Kidney epithelial cell (primary cell): Measurements from ENCODE around the gene SPOCD1. TPM values are rescaled to one million over a fixed set of nuclear protein-coding genes. Genes with fewer than 3 reads are reported as not detected.

Experiments used
- DNase-seq: peaks from one replicate; pipeline ENCODE4 v3.0.0-alpha.2; 2010; ENCODE audit warnings: low read depth
- H3K27me3 ChIP-seq: 2 replicates; pipeline ENCODE4 v1.6.0; 2011; ENCODE audit warnings: low read length; ENCODE audit not compliant: control insufficient read depth, insufficient read depth
- H3K36me3 ChIP-seq: 2 replicates; pipeline ENCODE4 v1.5.1; 2011; ENCODE audit warnings: low read length; ENCODE audit not compliant: control insufficient read depth, insufficient read depth
- H3K4me3 ChIP-seq: 2 replicates; pipeline ENCODE4 v1.5.1; 2011; ENCODE audit warnings: low read depth, mild to moderate bottlenecking, control low read depth, low read length
- total RNA-seq: library from RNA; depleted of rRNA; stranded (reverse); fragments of >200 nt; gene quantifications from 2 replicates; pipeline ENCODE4 v1.2.3, GENCODE V29; 2015
- TF ChIP-seq, protein P1 (sequence below): IDR thresholded peaks from 2 replicates; pipeline ENCODE4 v1.5.1; 2011; ENCODE audit warnings: mild to moderate bottlenecking, moderate library complexity, low read length, control low read depth, inconsistent platforms; ENCODE audit not compliant: insufficient read depth, poor library complexity, severe bottlenecking

SPOCD1 gene
- 29.4 and 31.8 TPM in 2 replicates for total RNA-seq

GRCh38 chr1:31815752-31816500, at the start of gene SPOCD1:
Gene SPOCD1, minus strand, starts transcription at chr1:31816022. Its CDS starts 689 bp downstream, at chr1:31815333.
- Histone ChIP-seq H3K4me3 (no peak within 1 kb of the TSS), H3K36me3 (no peaks in the 10 kb centered on the region), H3K27me3 (no peaks in the 10 kb centered on the region)
- DNase-seq, result peak; percentile 51
- TF ChIP-seq, protein P1, sequence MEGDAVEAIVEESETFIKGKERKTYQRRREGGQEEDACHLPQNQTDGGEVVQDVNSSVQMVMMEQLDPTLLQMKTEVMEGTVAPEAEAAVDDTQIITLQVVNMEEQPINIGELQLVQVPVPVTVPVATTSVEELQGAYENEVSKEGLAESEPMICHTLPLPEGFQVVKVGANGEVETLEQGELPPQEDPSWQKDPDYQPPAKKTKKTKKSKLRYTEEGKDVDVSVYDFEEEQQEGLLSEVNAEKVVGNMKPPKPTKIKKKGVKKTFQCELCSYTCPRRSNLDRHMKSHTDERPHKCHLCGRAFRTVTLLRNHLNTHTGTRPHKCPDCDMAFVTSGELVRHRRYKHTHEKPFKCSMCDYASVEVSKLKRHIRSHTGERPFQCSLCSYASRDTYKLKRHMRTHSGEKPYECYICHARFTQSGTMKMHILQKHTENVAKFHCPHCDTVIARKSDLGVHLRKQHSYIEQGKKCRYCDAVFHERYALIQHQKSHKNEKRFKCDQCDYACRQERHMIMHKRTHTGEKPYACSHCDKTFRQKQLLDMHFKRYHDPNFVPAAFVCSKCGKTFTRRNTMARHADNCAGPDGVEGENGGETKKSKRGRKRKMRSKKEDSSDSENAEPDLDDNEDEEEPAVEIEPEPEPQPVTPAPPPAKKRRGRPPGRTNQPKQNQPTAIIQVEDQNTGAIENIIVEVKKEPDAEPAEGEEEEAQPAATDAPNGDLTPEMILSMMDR, result peak; percentile 92

GRCh38 chr1:31862071-31862470, 46.2 kb upstream of the SPOCD1 start:
- Histone ChIP-seq H3K4me3 (no peak overlapping the region), H3K27me3 (no peaks in the 10 kb centered on the region), H3K36me3 (no peaks in the 10 kb centered on the region)
- TF ChIP-seq, protein P1, result no peak
- DNase-seq, result no peak

DNA sequence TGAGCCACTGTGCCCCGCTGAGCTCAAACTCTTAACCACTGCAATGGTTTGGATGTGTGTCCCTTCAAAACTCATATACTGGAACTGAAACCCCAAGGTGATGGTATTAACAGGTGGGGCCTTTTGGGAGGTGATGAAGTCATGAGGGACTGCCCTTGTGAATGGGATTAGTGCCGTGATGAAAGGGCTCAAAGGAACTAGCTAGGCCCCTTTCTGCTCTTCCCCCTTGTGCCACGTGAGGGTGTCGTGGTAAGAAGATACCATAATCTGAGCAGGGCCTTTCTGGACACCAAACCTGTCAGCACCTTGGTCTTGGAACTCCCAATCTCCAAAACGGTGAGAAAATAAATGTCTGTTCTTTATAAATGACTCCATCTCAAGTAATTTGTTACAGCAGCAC, 45.5 kb upstream of the SPOCD1 start:
- no peaks in the 10 kb centered on the region for H3K36me3 ChIP-seq
- DNase-seq, result no peak

DNA sequence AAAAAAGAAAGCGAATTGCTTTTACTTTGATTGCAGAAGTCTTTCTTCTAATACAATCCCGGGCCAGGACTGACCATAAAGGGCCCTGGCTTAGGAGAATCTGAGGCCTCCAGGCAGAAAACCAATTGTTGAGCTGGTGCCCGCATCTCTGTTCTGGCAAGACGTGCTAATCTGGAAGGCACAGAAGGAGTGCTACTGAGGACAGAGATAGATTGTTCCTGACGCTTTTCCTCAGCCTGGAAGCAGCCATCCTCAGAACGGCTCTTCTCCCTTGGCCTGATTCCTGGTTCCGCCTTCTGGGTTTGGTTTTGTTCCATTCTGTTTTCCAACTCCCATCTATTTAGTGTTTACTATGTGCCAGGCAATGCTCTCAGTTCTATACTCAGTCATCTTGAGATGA, 44.8 kb upstream of the SPOCD1 start:
- H3K36me3 ChIP-seq, result no peaks in the 10 kb centered on the region
- H3K4me3 ChIP-seq, result no peak overlapping the region
- H3K27me3 ChIP-seq, result no peaks in the 10 kb centered on the region
- TF ChIP-seq, protein P1, result no peak
- no peak for DNase-seq

More for the DNA sequence above, 45.5 kb upstream of the SPOCD1 start:
- Histone ChIP-seq H3K27me3 (no peaks in the 10 kb centered on the region), H3K4me3 (no peak overlapping the region)
- TF ChIP-seq, protein P1, result no peak

- Histone ChIP-seq H3K36me3 (no peaks in the 10 kb centered on the region), H3K4me3 (no peak overlapping the region), H3K27me3 (no peaks in the 10 kb centered on the region)
- TF ChIP-seq, protein P1, result no peak
- no peak for DNase-seq
Measured at GRCh38 chr1:31859719-31860118, 43.9 kb upstream of the SPOCD1 start.

DNA sequence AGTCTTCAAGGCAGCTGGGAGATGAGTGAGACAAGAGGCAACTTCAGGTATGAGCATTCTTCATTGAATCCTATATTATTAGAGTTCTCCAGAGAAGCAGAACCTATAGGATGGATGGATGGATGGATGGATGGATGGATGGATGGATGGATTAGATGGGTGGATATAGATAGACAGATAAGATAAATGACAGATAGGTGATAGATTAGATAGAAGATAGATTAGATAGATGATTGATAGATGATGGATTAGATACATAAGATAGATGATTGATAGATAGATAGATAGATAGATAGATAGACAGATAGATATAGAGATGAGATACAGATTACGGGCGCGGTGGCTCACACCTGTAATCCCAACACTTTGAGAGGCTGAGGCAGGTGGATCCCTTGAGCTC, 43.2 kb upstream of the SPOCD1 start:
- H3K4me3 ChIP-seq, result no peak overlapping the region
- DNase-seq, result no peak
- H3K36me3 ChIP-seq, result no peaks in the 10 kb centered on the region
- TF ChIP-seq, protein P1, result no peak
- no peaks in the 10 kb centered on the region for H3K27me3 ChIP-seq
